Endothelial cell of umbilical vein (primary cell): ENCODE results near the gene ZNF48. TPM values are rescaled to one million over a fixed set of nuclear protein-coding genes. Genes with fewer than 3 reads are reported as not detected.

ENCODE experiments used
- BruUV-seq: library from RNA; stranded (reverse); fragments of 400-500 nt; replicated peaks from 2 replicates; lab custom pipeline; 2021; lab: Mats Ljungman, UMichigan
- CTCF ChIA-PET: fragments of 300-600, 350-600 bp; sonication (Branson Sonifier 250); formaldehyde crosslinking; loops from one replicate; lab custom pipeline; 2021; ENCODE audit warnings: antibody characterized with exemption, inconsistent platforms; lab: Charles Lee
- POLR2A ChIA-PET: fragments of 300-600, 350-600 bp; sonication (Branson Sonifier 250); formaldehyde crosslinking; loops from one replicate; lab custom pipeline; 2021; ENCODE audit warnings: antibody characterized with exemption, inconsistent platforms; lab: Charles Lee
- DNase-seq: peaks from one replicate; pipeline ENCODE4 v3.0.0-alpha.2; 2011; ENCODE audit warnings: low read depth, low spot score
- FAIRE-seq: peaks from 2 replicates; lab custom pipeline; 2011; peaks lifted over from hg19 to GRCh38; lab: Jason Lieb, UNC
- H2AFZ ChIP-seq: 2 replicates; pipeline ENCODE4 v1.6.0; 2012; ENCODE audit warnings: low read depth, low read length, control low read depth, inconsistent platforms
- H3K27ac ChIP-seq: 2 replicates; pipeline ENCODE4 v1.5.1; 2011; ENCODE audit warnings: low read depth, mild to moderate bottlenecking, control low read depth, low read length, moderate library complexity; ENCODE audit not compliant: insufficient read depth
- H3K27me3 ChIP-seq, 2 experiments: 2 replicates each; pipeline versions ENCODE4 v1.6.0 to v1.6.1; 2011; ENCODE audit warnings: low read length in 2 of 2, mixed read lengths in 1 of 2; ENCODE audit not compliant: control insufficient read depth in 2 of 2, insufficient read depth in 2 of 2
- H3K36me3 ChIP-seq, 2 experiments: 2 replicates in 1 of 2; 3 replicates in 1 of 2; pipeline ENCODE4 v1.5.1; 2011; ENCODE audit warnings: low read length in 2 of 2, mild to moderate bottlenecking in 1 of 2, moderate library complexity in 1 of 2; ENCODE audit not compliant: control insufficient read depth in 2 of 2, insufficient read depth in 2 of 2; ENCODE audit errors: extremely low read depth in 1 of 2
- H3K4me1 ChIP-seq: 3 replicates; pipeline ENCODE4 v1.5.1; 2011; ENCODE audit warnings: mild to moderate bottlenecking, low read length; ENCODE audit not compliant: control insufficient read depth, insufficient read depth; ENCODE audit errors: extremely low read depth
- H3K4me2 ChIP-seq: 2 replicates; pipeline ENCODE4 v1.6.1; 2011; ENCODE audit warnings: low read length, control low read depth, mixed read lengths; ENCODE audit not compliant: insufficient read depth
- H3K4me3 ChIP-seq, 3 experiments: fragments of 200-600 bp in 1 of 3; sonication (generic), shearing (Covaris generic) in 1 of 3; replicated peaks in 1 of 3; 2 replicates each; pipeline ENCODE4 v1.5.1; 2011 to 2016; ENCODE audit warnings: control low read depth in 3 of 3, low read length in 3 of 3, mild to moderate bottlenecking in 2 of 3, inconsistent platforms in 1 of 3, low read depth in 1 of 3, moderate library complexity in 1 of 3; ENCODE audit not compliant: insufficient read depth in 1 of 3
- H3K79me2 ChIP-seq: 2 replicates; pipeline ENCODE4 v1.6.0; 2012; ENCODE audit warnings: low read length, inconsistent platforms; ENCODE audit not compliant: control insufficient read depth, insufficient read depth
- H3K9ac ChIP-seq: replicated peaks from 2 replicates; pipeline ENCODE3; 2011; ENCODE audit warnings: low read length, control low read depth; ENCODE audit not compliant: insufficient read depth; ENCODE audit errors: extremely low read depth
- H3K9me1 ChIP-seq: replicated peaks from 3 replicates; pipeline ENCODE4 v1.6.0; 2011; ENCODE audit warnings: mild to moderate bottlenecking, low read length; ENCODE audit not compliant: control insufficient read depth, insufficient read depth; ENCODE audit errors: extremely low read depth
- H3K9me3 ChIP-seq: replicated peaks from 2 replicates; pipeline ENCODE4 v1.5.1; 2012; ENCODE audit warnings: low read length, inconsistent platforms; ENCODE audit not compliant: control insufficient read depth, insufficient read depth
- H4K20me1 ChIP-seq: replicated peaks from 2 replicates; pipeline ENCODE3; 2011; ENCODE audit warnings: mild to moderate bottlenecking, low read length; ENCODE audit not compliant: control insufficient read depth, insufficient read depth; ENCODE audit errors: extremely low read depth
- CTCF ChIP-seq, 2 donors: IDR thresholded peaks; 1 replicate in 1 of 2; 2 replicates in 1 of 2; pipeline ENCODE4 v1.5.1; 2011; ENCODE audit warnings: low read length in 2 of 2, mild to moderate bottlenecking in 2 of 2, moderate library complexity in 2 of 2, control low read depth in 1 of 2, inconsistent platforms in 1 of 2, low read depth in 1 of 2; ENCODE audit not compliant: insufficient read depth in 1 of 2; ENCODE audit errors: extremely low read depth in 1 of 2
- JUN ChIP-seq: IDR thresholded peaks from 2 replicates; pipeline ENCODE4 v1.6.1; 2011; ENCODE audit warnings: borderline replicate concordance, low read depth; ENCODE audit not compliant: insufficient read length, insufficient read depth
- MAX ChIP-seq: IDR thresholded peaks from 2 replicates; pipeline ENCODE4 v1.6.1; 2011; ENCODE audit not compliant: insufficient read depth, insufficient read length
- MYC ChIP-seq: IDR thresholded peaks from one replicate; pipeline ENCODE4 v1.6.1; 2011; ENCODE audit warnings: mild to moderate bottlenecking, low read depth, low read length
- POLR2A ChIP-seq: IDR thresholded peaks from 2 replicates; pipeline ENCODE4 v1.6.1; 2012; ENCODE audit warnings: low read depth, mild to moderate bottlenecking, control low read depth, low read length
- dilution Hi-C: fragments of 300-500 bp; cut with MboI; formaldehyde crosslinking; loops from one replicate; pipeline ENCODE4 v1.15.0; 2019; ENCODE audit warnings: low sequenced_read_pairs; ENCODE audit not compliant: extremely low pct_ligation_motif_present
- intact Hi-C: fragments of 100-400 bp; cut with micrococcal nuclease; formaldehyde crosslinking; loops from one replicate; pipeline ENCODE4 v1.10.0; 2022
- polyA plus RNA-seq, 4 experiments: library from polyadenylated mRNA; depleted of rRNA in 3 of 4; stranded (reverse) in 3 of 4; unstranded in 1 of 4; fragments of >200 nt; gene quantifications; 2 replicates each; pipeline versions ENCODE4 v1.2.1 to v1.2.3, GENCODE V29; 2011 to 2012; ENCODE audit warnings: missing spikeins in 1 of 4
- total RNA-seq: library from RNA; stranded (reverse); gene quantifications from 2 replicates; pipeline ENCODE4 v1.2.3, GENCODE V29; 2021

Gene ZNF48
- total and polyA plus RNA-seq, 2 donors (not counting 3 experiments of a cell fraction or from before 2014, with no cell fraction given): 15.3 to 16.1 TPM

GRCh38 chr16:30383521-30383920 lies 11.7 kb upstream of the ZNF48 start:
- ChIA-PET POLR2A (no interaction called here), CTCF (interaction anchor here (1.2 to 1.6 kb wide), 2 partner anchors 11 to 13 kb away, joined by 3 to 6 read pairs; partner anchors contain the start of gene ZNF48)
- H3K9ac ChIP-seq: no peak overlapping the region
- DNase-seq (no peak), FAIRE-seq (no peak)
- no peaks in the 10 kb centered on the region for H3K9me1 ChIP-seq
- dilution Hi-C loops: no loop called here
- no peak overlapping the region for H3K27ac ChIP-seq
- intact Hi-C loops: no loop called here
- H3K36me3 ChIP-seq: no peaks in the 10 kb centered on the region
- no peaks in the 10 kb centered on the region for H3K79me2 ChIP-seq
- no TSS peak for BruUV-seq
- H3K4me2 ChIP-seq: no peak overlapping the region
- no peaks in the 10 kb centered on the region for H3K27me3 ChIP-seq
- no peak overlapping the region for H2AFZ ChIP-seq
- no peaks in the 10 kb centered on the region for H3K9me3 ChIP-seq
- no peak overlapping the region for H3K4me3 ChIP-seq
- TF ChIP-seq MAX: no peak
- TF ChIP-seq POLR2A: no peak
- TF ChIP-seq CTCF (IDR thresholded peaks at IDR 0.05; ENCODE audit: extremely low read depth in 1 of 2, insufficient read depth in 1 of 2, low read depth in 1 of 2, low read length in 2 of 2): no peak
- no peak for TF ChIP-seq JUN
- no peak for TF ChIP-seq MYC
- H3K4me1 ChIP-seq: peaks cover 5% of the 10 kb centered on the region
- H4K20me1 ChIP-seq: no peaks in the 10 kb centered on the region
